Stomach smooth muscle (tissue), 2 donors: Measurements from ENCODE around the gene EFEMP1.

Experiments
- H3K27ac ChIP-seq: one replicate; pipeline ENCODE4 v1.7.0; 2013; ENCODE audit warnings: mild to moderate bottlenecking, low read length, inconsistent platforms
- H3K27me3 ChIP-seq, 2 donors: one replicate each; pipeline ENCODE4 v1.7.0; 2013; ENCODE audit warnings: low read length in 2 of 2; ENCODE audit not compliant: insufficient read depth in 2 of 2, control insufficient read depth in 1 of 2
- H3K36me3 ChIP-seq, 2 donors: one replicate each; pipeline ENCODE4 v1.7.0; 2013; ENCODE audit warnings: low read length in 2 of 2; ENCODE audit not compliant: control insufficient read depth in 2 of 2, insufficient read depth in 2 of 2
- H3K4me1 ChIP-seq: one replicate; pipeline ENCODE4 v1.7.0; 2013; ENCODE audit warnings: low read length; ENCODE audit not compliant: control insufficient read depth, insufficient read depth
- H3K4me3 ChIP-seq, 2 donors: one replicate each; pipeline ENCODE4 v1.7.0; 2013; ENCODE audit warnings: low read length in 2 of 2
- H3K9ac ChIP-seq, 2 donors: one replicate each; pipeline ENCODE4 v1.7.0; 2013; ENCODE audit warnings: low read length in 2 of 2, mild to moderate bottlenecking in 1 of 2
- H3K9me3 ChIP-seq, 2 donors: one replicate each; pipeline ENCODE4 v1.7.0; 2013; ENCODE audit warnings: low read length in 2 of 2; ENCODE audit not compliant: control insufficient read depth in 2 of 2
- donor health status: healthy.
- donor health status: Pancreatic carcinoma.

EFEMP1 gene

DNA sequence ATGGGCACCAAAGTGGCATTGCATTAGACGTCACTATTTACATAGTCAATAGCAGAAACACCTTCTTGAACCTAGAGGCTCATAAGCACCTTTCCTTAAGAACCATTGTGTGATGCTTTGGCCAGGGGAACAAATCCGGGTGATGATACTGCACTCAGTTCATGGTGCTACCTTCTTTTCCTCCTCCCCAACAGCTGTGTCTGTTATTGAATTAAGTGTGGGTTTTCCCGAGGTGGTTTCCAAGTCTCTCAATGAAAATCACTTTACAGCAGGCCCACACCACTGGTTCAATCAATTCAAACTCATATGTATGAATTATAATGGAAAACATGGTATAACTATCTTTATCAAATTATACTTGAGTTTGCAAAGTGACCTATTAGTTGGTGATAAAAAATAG lies 9.3 kb upstream of the EFEMP1 start:
- Histone ChIP-seq H3K27me3 (no peaks in the 10 kb centered on the region), H3K4me1 (no peaks in the 10 kb centered on the region), H3K9ac (no peak overlapping the region), H3K4me3 (no peak overlapping the region), H3K27ac (no peak overlapping the region), H3K9me3 (no peaks in the 10 kb centered on the region), H3K36me3 (no peaks in the 10 kb centered on the region)

DNA sequence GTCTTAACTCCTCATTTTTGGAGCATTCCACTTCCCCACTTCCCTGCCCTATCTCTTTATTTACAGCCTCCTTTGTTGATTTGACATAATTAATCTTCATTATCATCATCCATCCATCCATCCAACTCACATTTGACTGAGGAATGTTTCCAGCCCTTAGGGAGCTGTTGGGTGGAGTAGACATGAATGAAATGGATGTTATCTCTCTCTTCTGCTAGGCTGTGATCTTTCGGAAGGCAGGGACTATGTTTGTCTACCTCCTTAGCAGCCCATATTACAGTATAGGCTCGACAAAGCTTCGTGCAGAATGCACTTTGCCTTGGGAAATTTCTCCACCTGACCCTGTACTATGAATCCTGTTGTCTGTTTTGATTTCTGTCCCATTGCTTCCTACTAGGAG lies 7.7 kb upstream of the EFEMP1 start:
- H3K4me3 ChIP-seq: no peak overlapping the region
- no peak overlapping the region for H3K9ac ChIP-seq
- H3K27ac ChIP-seq: no peak overlapping the region
- no peaks in the 10 kb centered on the region for H3K4me1 ChIP-seq
- peaks cover 0 to under 1% of the 10 kb centered on the region in 2 donors for H3K27me3 ChIP-seq
- H3K36me3 ChIP-seq: no peaks in the 10 kb centered on the region
- no peaks in the 10 kb centered on the region for H3K9me3 ChIP-seq

DNA sequence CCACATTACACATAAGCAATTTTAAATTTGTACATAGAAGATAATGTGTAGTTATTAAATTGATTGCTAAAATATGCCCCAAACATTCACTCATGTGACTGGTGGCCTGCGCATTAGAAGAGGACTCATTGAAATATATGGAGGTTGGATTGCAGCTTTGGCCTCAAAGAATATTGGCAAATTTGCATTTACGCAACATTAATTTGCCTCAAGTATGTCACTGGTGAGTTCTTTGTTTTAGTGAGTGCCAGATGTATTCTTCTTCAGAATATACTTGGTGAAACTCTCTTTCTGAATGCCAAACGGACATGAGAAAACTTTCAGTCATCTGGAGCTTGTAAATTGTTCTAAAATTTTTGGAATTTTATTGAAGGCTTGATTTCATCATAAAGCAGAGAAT lies 5.9 kb upstream of the EFEMP1 start:
- peaks cover 2 to 3% of the 10 kb centered on the region in 2 donors for H3K27me3 ChIP-seq
- H3K36me3 ChIP-seq: no peaks in the 10 kb centered on the region
- H3K4me1 ChIP-seq: no peaks in the 10 kb centered on the region
- H3K4me3 ChIP-seq: no peak overlapping the region
- no peak overlapping the region for H3K9ac ChIP-seq
- H3K9me3 ChIP-seq: no peaks in the 10 kb centered on the region
- H3K27ac ChIP-seq: no peak overlapping the region

DNA sequence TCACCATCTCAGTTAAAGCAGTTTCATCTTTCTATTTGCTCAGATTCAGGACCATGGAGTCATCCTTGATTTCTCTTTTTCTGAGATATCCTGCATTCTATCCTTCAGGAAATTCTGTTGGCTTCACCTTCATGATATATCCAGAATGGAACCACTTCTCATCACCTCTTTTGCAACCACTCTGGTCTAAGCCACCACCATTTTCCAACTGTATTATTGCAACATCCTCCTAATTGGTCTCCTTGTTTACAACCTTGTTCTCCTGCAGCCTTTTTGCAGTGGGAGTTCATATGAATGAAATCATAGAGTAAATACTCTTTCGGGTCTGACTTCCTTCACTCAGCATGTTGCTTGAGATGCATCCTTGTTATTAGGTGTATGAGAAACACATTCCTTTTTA lies 3.4 kb upstream of the EFEMP1 start:
- H3K27me3 ChIP-seq: peaks cover 2 to 10% of the 10 kb centered on the region in 2 donors
- H3K9me3 ChIP-seq: no peaks in the 10 kb centered on the region
- no peaks in the 10 kb centered on the region for H3K36me3 ChIP-seq
- no peak overlapping the region for H3K27ac ChIP-seq
- H3K9ac ChIP-seq: no peak overlapping the region
- no peak overlapping the region for H3K4me3 ChIP-seq
- peaks cover 5% of the 10 kb centered on the region for H3K4me1 ChIP-seq

DNA sequence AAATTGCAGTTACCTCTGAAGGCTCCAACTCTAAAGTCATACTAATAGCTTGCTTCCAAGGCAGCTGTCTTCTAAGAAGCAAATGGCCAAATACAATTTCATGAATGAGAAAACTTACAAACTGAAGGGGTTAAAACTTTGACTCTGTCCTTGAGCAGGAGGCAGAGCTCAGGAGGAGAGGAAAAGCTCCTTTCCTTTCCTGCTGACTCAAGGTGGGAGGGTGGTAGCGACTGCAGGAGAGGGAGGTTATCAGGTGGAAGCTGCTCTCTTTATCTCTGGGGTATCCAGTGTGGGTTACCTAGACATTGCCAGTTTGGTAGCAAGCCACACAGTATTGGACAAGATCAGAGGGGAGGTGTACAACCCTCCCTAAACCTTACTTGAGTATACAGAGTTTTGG lies 2.7 kb upstream of the EFEMP1 start:
- Histone ChIP-seq H3K9ac (no peak overlapping the region), H3K4me3 (no peak overlapping the region), H3K4me1 (peaks cover 5% of the 10 kb centered on the region), H3K27me3 (peaks cover 2 to 10% of the 10 kb centered on the region in 2 donors), H3K27ac (no peak overlapping the region), H3K9me3 (no peaks in the 10 kb centered on the region), H3K36me3 (no peaks in the 10 kb centered on the region)

DNA sequence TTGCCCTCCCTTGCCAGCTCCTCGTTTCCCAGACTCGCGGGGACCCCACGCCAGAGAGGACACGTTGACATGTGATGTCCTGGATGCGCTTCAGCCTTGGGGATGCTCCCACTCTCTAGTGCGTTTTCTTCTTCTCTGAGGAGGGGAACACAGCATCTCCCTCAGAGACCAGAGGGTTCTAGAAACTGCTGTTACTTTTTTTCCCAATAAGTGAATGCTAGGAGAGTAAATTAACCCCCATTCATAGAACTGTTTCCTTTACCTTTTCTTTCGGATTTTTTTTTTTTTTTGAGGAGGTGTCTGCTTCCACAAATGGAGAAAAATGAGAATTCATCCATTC lies 370 bp upstream of the EFEMP1 start:
- Histone ChIP-seq H3K27me3 (peaks cover 2 to 10% of the 10 kb centered on the region in 2 donors), H3K36me3 (no peaks in the 10 kb centered on the region), H3K4me3 (peak overlapping the region; percentile 66 to 84), H3K9me3 (no peaks in the 10 kb centered on the region), H3K4me1 (peaks cover 5% of the 10 kb centered on the region), H3K9ac (no peak overlapping the region), H3K27ac (no peak overlapping the region)

DNA sequence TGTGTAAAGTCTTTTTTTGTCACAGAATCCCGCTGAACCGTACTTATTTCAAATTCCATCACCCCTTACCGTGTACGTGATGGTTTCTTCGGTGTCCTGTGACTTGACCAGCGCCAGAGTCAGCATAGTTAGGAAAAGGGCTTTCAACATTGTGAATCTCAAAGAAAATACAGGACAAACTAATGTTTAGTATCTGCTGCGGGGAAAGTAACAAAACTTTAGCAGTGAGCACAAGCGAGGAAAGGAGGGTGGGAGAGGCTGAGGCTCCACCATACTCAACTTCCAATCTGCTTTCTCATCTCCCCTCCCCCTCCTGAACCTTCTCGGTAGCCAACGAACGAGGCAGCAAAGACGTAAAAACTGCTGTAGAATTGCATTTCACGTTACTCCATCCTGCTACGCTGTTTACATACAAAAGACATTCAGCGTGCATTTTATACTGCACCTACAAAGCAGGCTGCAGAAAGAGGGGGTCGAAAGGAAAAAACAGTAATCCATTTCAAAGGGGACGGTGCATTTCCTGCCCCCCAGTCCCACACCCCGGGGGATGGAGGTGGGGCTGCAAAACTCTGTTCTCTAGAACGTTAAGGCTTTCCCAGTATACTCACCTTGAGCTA lies 1.2 kb downstream of the EFEMP1 start:
- H3K4me1 ChIP-seq: peaks cover 5% of the 10 kb centered on the region
- peak overlapping the region; percentile 66 to 84 for H3K4me3 ChIP-seq
- H3K9ac ChIP-seq: no peak overlapping the region
- H3K27ac ChIP-seq: no peak overlapping the region
- no peaks in the 10 kb centered on the region for H3K36me3 ChIP-seq
- H3K9me3 ChIP-seq: no peaks in the 10 kb centered on the region
- peaks cover 2 to 10% of the 10 kb centered on the region in 2 donors for H3K27me3 ChIP-seq

DNA sequence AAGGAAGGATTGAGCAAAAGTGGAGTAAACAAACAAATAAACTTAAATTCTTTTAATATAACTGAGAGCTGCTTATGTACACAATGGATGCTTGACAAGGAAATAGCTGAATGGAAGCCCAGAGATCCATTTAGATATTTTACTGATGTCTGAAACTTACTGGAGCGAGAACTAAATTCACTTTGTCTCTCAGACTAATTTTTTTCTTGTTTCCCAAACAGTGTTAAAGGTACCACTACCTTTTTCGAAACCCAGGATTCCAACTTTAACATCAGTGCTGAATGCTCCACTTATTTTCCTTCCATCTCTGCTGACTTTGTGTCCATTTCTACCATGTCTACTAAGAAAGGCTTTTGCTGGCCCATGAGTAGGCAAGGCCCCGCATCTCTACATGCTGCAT lies 4.0 kb downstream of the EFEMP1 start:
- no peak overlapping the region for H3K9ac ChIP-seq
- H3K9me3 ChIP-seq: no peaks in the 10 kb centered on the region
- H3K4me1 ChIP-seq: peaks cover 5% of the 10 kb centered on the region
- H3K4me3 ChIP-seq: no peak overlapping the region
- H3K36me3 ChIP-seq: no peaks in the 10 kb centered on the region
- no peak overlapping the region for H3K27ac ChIP-seq
- H3K27me3 ChIP-seq: peaks cover 0 to 7% of the 10 kb centered on the region in 2 donors

DNA sequence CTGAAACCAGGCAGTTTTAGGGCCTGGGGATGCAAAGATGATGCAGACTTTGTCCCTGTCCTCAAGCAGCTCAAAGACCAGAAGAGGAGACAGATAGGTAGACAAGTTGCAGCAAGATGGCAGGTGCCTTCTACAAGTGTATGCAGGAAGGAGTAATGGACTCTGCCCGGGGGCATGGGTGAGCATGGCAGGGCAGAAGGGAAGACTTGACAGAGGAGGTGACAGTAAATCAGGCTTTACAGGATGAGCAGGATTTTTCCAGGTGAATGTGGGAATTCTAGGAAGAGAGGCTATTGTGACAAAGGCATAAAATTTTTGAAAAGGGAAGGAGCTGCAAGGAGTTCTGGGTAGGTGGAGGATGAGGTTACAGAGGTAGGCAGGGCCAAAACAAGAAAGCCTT lies 4.7 kb downstream of the EFEMP1 start:
- H3K4me1 ChIP-seq: peaks cover 5% of the 10 kb centered on the region
- no peaks in the 10 kb centered on the region for H3K36me3 ChIP-seq
- peaks cover 0 to 7% of the 10 kb centered on the region in 2 donors for H3K27me3 ChIP-seq
- H3K4me3 ChIP-seq: no peak overlapping the region
- no peak overlapping the region for H3K27ac ChIP-seq
- no peaks in the 10 kb centered on the region for H3K9me3 ChIP-seq
- H3K9ac ChIP-seq: no peak overlapping the region

DNA sequence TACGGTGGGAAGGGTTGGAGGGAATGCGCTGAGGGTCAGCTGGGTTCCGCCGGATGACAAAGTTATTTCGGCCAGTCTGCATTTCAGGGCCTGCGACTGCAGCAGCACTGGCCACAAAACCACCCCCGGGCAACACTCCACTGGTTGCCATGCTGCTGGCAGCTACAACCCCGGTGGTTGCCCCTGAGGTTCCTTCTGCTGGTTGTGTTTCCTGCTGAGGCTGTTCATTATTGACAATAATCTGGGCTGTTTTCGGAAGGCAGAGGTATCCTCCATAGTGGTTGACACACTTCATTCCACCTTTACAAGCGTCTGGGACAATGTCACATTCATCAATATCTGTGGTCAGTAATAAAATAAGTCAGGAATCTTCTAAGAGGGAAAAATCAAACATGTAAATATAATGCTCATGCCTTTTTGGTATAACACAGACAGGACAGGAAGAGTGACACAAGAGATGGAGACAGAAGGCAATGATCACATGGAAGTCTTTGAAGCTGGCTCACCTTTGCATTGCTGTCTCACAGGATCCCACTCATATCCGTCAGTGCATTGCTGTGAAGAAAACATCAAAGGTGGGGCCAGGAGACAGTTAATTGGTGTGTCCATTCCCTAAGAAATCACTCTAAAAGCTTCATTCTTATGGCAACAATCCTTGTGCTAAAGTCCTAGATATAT lies 5.7 kb downstream of the EFEMP1 start:
- H3K9ac ChIP-seq: no peak overlapping the region
- H3K4me1 ChIP-seq: no peaks in the 10 kb centered on the region

DNA sequence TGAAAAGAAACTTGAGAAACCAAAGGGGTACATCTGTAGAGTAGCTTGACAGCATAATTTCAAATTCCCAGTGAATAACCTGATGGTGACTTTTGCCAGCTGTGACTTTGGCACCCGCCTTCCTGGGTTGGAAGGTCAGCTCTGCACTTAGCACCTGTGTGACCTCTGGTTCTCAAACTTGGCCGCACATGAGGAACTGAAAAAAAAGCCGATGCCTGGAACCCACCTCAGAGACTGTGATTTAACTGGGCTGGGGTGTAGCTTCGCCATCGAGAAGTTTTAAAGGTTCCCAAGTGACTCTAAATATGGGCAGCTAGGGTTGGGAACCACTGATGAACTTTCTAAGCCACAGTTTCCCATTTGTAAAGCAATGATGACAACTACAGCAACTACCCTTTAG lies 6.5 kb downstream of the EFEMP1 start:
- H3K27me3 ChIP-seq: no peaks in the 10 kb centered on the region
- H3K9ac ChIP-seq: no peak overlapping the region
- no peaks in the 10 kb centered on the region for H3K9me3 ChIP-seq
- H3K27ac ChIP-seq: no peak overlapping the region
- H3K4me1 ChIP-seq: no peaks in the 10 kb centered on the region
- no peaks in the 10 kb centered on the region for H3K36me3 ChIP-seq
- no peak overlapping the region for H3K4me3 ChIP-seq

More for the DNA sequence above, 5.7 kb downstream of the EFEMP1 start:
- H3K27ac ChIP-seq: no peak overlapping the region
- H3K36me3 ChIP-seq: no peaks in the 10 kb centered on the region
- H3K4me3 ChIP-seq: no peak overlapping the region
- no peaks in the 10 kb centered on the region for H3K27me3 ChIP-seq
- H3K9me3 ChIP-seq: no peaks in the 10 kb centered on the region
